Measurements from ENCODE around the gene RGS21.

The RGS21 gene

GRCh38 chr1:192277635-192278034 is 39.2 kb upstream of the RGS21 start:
- no peak for TF ChIP-seq TAF1 (IDR thresholded peaks at IDR 0.05; ENCODE audit: borderline replicate concordance, insufficient read depth, low read length)
- no peak for TF ChIP-seq POLR2AphosphoS5 (IDR thresholded peaks at IDR 0.05; ENCODE audit: low read depth, low read length)
- no peak for TF ChIP-seq FOXP2 (optimal IDR thresholded peaks at IDR 0.05; ENCODE audit: borderline replicate concordance, extremely low read depth, extremely low read length, insufficient read depth)
- TF ChIP-seq REST (IDR thresholded peaks at IDR 0.05; ENCODE audit: insufficient read depth in 1 of 2, low read depth in 2 of 2, low read length in 2 of 2): no peak
- TF ChIP-seq SIN3A (IDR thresholded peaks at IDR 0.05; ENCODE audit: borderline replicate concordance, insufficient read depth, low read length): no peak

- TF ChIP-seq POLR2AphosphoS5 (IDR thresholded peaks at IDR 0.05; ENCODE audit: low read depth, low read length): no peak
- no peak for TF ChIP-seq REST (IDR thresholded peaks at IDR 0.05; ENCODE audit: insufficient read depth in 1 of 2, low read depth in 2 of 2, low read length in 2 of 2)
- TF ChIP-seq TAF1 (IDR thresholded peaks at IDR 0.05; ENCODE audit: borderline replicate concordance, insufficient read depth, low read length): no peak
- TF ChIP-seq SIN3A (IDR thresholded peaks at IDR 0.05; ENCODE audit: borderline replicate concordance, insufficient read depth, low read length): no peak
- no peak for TF ChIP-seq FOXP2 (optimal IDR thresholded peaks at IDR 0.05; ENCODE audit: borderline replicate concordance, extremely low read depth, extremely low read length, insufficient read depth)
These were observed 31.9 kb upstream of the RGS21 start for GRCh38 chr1:192284927-192285326.

GRCh38 chr1:192303029-192303428 is 13.8 kb upstream of the RGS21 start:
- no peak for TF ChIP-seq TAF1 (IDR thresholded peaks at IDR 0.05; ENCODE audit: borderline replicate concordance, insufficient read depth, low read length)
- no peak for TF ChIP-seq POLR2AphosphoS5 (IDR thresholded peaks at IDR 0.05; ENCODE audit: low read depth, low read length)
- no peak for TF ChIP-seq REST (IDR thresholded peaks at IDR 0.05; ENCODE audit: insufficient read depth in 1 of 2, low read depth in 2 of 2, low read length in 2 of 2)
- TF ChIP-seq SIN3A (IDR thresholded peaks at IDR 0.05; ENCODE audit: borderline replicate concordance, insufficient read depth, low read length): no peak
- no peak for TF ChIP-seq FOXP2 (optimal IDR thresholded peaks at IDR 0.05; ENCODE audit: borderline replicate concordance, extremely low read depth, extremely low read length, insufficient read depth)

GRCh38 chr1:192311281-192311680 is 5.5 kb upstream of the RGS21 start:
- no peak for TF ChIP-seq FOXP2 (optimal IDR thresholded peaks at IDR 0.05; ENCODE audit: borderline replicate concordance, extremely low read depth, extremely low read length, insufficient read depth)
- TF ChIP-seq SIN3A (IDR thresholded peaks at IDR 0.05; ENCODE audit: borderline replicate concordance, insufficient read depth, low read length): no peak
- no peak for TF ChIP-seq REST (IDR thresholded peaks at IDR 0.05; ENCODE audit: insufficient read depth in 1 of 2, low read depth in 2 of 2, low read length in 2 of 2)
- no peak for TF ChIP-seq TAF1 (IDR thresholded peaks at IDR 0.05; ENCODE audit: borderline replicate concordance, insufficient read depth, low read length)
- no peak for TF ChIP-seq POLR2AphosphoS5 (IDR thresholded peaks at IDR 0.05; ENCODE audit: low read depth, low read length)

- TF ChIP-seq FOXP2 (optimal IDR thresholded peaks at IDR 0.05; ENCODE audit: borderline replicate concordance, extremely low read depth, extremely low read length, insufficient read depth): no peak
- TF ChIP-seq POLR2AphosphoS5 (IDR thresholded peaks at IDR 0.05; ENCODE audit: low read depth, low read length): no peak
- no peak for TF ChIP-seq REST (IDR thresholded peaks at IDR 0.05; ENCODE audit: insufficient read depth in 1 of 2, low read depth in 2 of 2, low read length in 2 of 2)
- TF ChIP-seq TAF1 (IDR thresholded peaks at IDR 0.05; ENCODE audit: borderline replicate concordance, insufficient read depth, low read length): no peak
- TF ChIP-seq SIN3A (IDR thresholded peaks at IDR 0.05; ENCODE audit: borderline replicate concordance, insufficient read depth, low read length): no peak
These were observed 11.2 kb downstream of the RGS21 start for GRCh38 chr1:192327997-192328396.

Data from PFSK-1 (cell line).